Esophagus squamous epithelium (tissue), 5 donors: ENCODE results near the gene STX8. TPM values are rescaled to one million over a fixed set of nuclear protein-coding genes. Genes with fewer than 3 reads are reported as not detected.

Experiments
- DNase-seq: peaks from one replicate; lab custom pipeline; 2025; lab: John Stamatoyannopoulos, UW
- H3K27ac ChIP-seq, 4 donors: fragments of 200-600 bp; sonication (generic); one replicate each; pipeline ENCODE4 v1.5.1; 2016 to 2019; ENCODE audit warnings: mild to moderate bottlenecking in 1 of 4
- H3K27me3 ChIP-seq, 4 donors: fragments of 200-600 bp; sonication (generic); 1 replicate in 3 of 4; 2 replicates in 1 of 4; pipeline versions ENCODE4 v1.5.1 to v1.6.0; 2017 to 2021; ENCODE audit warnings: antibody characterized with exemption in 1 of 4
- H3K36me3 ChIP-seq, 3 donors: fragments of 200-600 bp; sonication (generic); one replicate each; pipeline ENCODE4 v1.5.1; 2016 to 2019
- H3K4me1 ChIP-seq, 3 donors: fragments of 200-600 bp; sonication (generic); one replicate each; pipeline ENCODE4 v1.5.1; 2017 to 2019
- H3K4me3 ChIP-seq, 4 donors: fragments of 200-600 bp; sonication (generic); 1 replicate in 3 of 4; 2 replicates in 1 of 4; pipeline ENCODE4 v1.5.1; 2016 to 2019; ENCODE audit warnings: mild to moderate bottlenecking in 2 of 4, moderate library complexity in 1 of 4
- H3K9me3 ChIP-seq, 3 donors: fragments of 200-600 bp; sonication (generic); one replicate each; pipeline ENCODE4 v1.5.1; 2016 to 2019
- POLR2A ChIP-seq, 4 donors: fragments of 450-650 bp; IDR thresholded peaks; one replicate each; pipeline ENCODE4 v1.6.1; 2017; ENCODE audit warnings: antibody characterized with exemption in 4 of 4, mild to moderate bottlenecking in 4 of 4, moderate library complexity in 3 of 4
- WGBS, 2 donors: methylation state at CpG; one replicate each; pipeline ENCODE4 v1.1.5; 2018; 5-methylcytosine and 5-hydroxymethylcytosine counted together
- intact Hi-C: fragments of 100-400 bp; cut with DNase I; formaldehyde crosslinking; loops from one replicate; pipeline ENCODE4 v1.15.0; 2022
- total RNA-seq, 4 donors: library from RNA; depleted of rRNA; stranded (reverse); fragments of >200 nt; gene quantifications; one replicate each; pipeline ENCODE4 v1.1.0, GENCODE V29; 2016
- TF ChIP-seq, protein P1 (sequence below), 6 experiments: fragments of 450-650 bp in 4 of 6; fragments of 200-600 bp in 2 of 6; sonication (generic) in 2 of 6; IDR thresholded peaks; one replicate each; pipeline ENCODE4 v1.5.1; 2016 to 2019; ENCODE audit warnings: antibody characterized with exemption in 6 of 6, mild to moderate bottlenecking in 4 of 6, moderate library complexity in 4 of 6
- donor health status: DM: yes; HTN: yes; CAD: no.

Gene STX8
- total RNA-seq, 4 donors from 2014 or later, result 31.8 to 66.4 (median 46.5) TPM

DNA sequence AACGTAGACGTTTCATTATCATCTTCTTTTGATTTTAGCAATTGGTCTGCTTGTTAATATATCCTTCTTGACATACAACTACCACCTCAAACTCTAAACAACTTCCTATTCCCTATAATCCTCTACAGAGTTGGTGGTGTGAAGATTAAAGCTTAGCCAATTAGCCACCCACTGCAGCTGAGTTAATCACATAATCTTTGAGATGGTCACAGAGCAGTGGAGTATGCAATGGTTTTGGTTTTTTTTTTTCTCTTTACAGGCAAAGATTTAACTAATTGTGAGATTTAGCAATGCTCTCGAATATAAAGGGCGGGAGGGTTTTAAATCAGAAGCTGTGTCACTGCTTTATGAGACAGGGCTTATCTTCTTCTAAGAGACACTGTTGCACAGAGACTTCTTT lies 37.0 kb downstream of the STX8 start:
- peaks cover 0 to 11% (median 0%) of the 10 kb centered on the region in 3 donors for H3K36me3 ChIP-seq
- peaks cover 0 to 7% (median 0%) of the 10 kb centered on the region in 3 donors for H3K4me1 ChIP-seq
- 84 to 93% methylated on average over 4 of the region's 4 CpGs for WGBS, 2 donors
- intact Hi-C loops, result no loop called here
- no peaks in the 10 kb centered on the region for H3K27me3 ChIP-seq
- DNase-seq, result no peak
- TF ChIP-seq POLR2A (IDR thresholded peaks at IDR 0.05), result no peak
- TF ChIP-seq, protein P1, sequence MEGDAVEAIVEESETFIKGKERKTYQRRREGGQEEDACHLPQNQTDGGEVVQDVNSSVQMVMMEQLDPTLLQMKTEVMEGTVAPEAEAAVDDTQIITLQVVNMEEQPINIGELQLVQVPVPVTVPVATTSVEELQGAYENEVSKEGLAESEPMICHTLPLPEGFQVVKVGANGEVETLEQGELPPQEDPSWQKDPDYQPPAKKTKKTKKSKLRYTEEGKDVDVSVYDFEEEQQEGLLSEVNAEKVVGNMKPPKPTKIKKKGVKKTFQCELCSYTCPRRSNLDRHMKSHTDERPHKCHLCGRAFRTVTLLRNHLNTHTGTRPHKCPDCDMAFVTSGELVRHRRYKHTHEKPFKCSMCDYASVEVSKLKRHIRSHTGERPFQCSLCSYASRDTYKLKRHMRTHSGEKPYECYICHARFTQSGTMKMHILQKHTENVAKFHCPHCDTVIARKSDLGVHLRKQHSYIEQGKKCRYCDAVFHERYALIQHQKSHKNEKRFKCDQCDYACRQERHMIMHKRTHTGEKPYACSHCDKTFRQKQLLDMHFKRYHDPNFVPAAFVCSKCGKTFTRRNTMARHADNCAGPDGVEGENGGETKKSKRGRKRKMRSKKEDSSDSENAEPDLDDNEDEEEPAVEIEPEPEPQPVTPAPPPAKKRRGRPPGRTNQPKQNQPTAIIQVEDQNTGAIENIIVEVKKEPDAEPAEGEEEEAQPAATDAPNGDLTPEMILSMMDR (IDR thresholded peaks at IDR 0.05), result no peak
- H3K4me3 ChIP-seq, result no peak overlapping the region
- no peaks in the 10 kb centered on the region for H3K9me3 ChIP-seq
- H3K27ac ChIP-seq, result no peak overlapping the region

DNA sequence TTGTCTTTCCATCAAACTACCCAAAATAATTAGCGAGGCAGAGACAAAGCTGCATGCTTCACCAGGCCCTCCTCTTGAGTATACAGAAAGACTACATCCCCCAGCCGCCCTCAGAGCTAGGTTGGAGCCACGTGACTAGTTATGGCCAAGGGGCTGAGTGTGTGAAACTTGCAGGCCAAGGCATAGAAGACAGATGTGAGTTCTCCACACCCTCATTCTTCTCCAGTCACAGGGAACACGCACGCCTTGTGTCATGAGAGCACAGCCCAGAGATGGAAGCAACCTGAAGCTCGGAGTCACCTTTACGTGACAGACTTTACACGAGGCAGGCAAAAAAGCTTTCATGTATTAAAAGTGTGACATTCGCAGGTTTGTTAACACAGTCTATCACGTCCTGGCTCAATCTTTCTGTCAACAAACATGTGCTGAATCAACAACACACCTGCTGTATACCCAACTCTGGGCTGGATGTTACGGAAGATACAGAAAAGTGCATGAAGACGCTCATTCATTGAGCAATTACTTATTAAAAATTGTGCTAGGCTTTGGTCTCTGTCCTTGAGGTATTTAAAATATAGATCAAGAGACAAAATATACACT lies 38.3 kb downstream of the STX8 start:
- Histone ChIP-seq H3K4me1 (peaks cover 0 to 13% (median 0%) of the 10 kb centered on the region in 3 donors), H3K9me3 (no peaks in the 10 kb centered on the region), H3K4me3 (no peak overlapping the region), H3K36me3 (peaks cover 0 to 11% (median 0%) of the 10 kb centered on the region in 3 donors), H3K27me3 (no peaks in the 10 kb centered on the region), H3K27ac (no peak overlapping the region)
- DNase-seq, result no peak
- intact Hi-C loops, result no loop called here
- WGBS, 2 donors, result 93 to 94% methylated on average over 10 to 11 of the region's 12 CpGs
- TF ChIP-seq POLR2A (IDR thresholded peaks at IDR 0.05), result no peak
- TF ChIP-seq, protein P1 (IDR thresholded peaks at IDR 0.05), result no peak

DNA sequence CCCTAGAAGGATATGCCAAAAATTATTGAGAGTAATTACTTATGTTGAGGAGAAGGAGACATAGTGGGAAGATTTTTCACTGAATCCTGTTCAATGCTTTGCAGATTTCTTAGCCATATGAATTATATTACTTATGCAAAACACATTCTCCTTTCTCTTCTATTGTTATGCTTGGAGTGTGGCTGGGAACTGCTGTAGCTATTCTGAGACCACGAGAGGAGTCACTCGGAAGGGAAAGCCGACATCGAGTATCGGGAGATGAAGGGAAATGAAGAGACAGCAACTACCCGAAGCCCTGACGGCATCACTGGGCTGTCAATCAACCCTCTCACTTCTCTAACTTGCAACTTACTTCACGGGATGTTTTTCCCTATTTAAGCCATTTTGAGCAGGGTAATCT lies 39.6 kb downstream of the STX8 start:
- Histone ChIP-seq H3K9me3 (no peaks in the 10 kb centered on the region), H3K36me3 (peaks cover 0 to 11% (median 0%) of the 10 kb centered on the region in 3 donors), H3K4me1 (peaks cover 0 to 13% (median 0%) of the 10 kb centered on the region in 3 donors), H3K27me3 (no peaks in the 10 kb centered on the region), H3K27ac (no peak overlapping the region), H3K4me3 (no peak overlapping the region)
- 83 to 92% methylated on average over 8 of the region's 8 CpGs for WGBS, 2 donors
- DNase-seq, result no peak
- TF ChIP-seq, protein P1 (IDR thresholded peaks at IDR 0.05), result no peak
- TF ChIP-seq POLR2A (IDR thresholded peaks at IDR 0.05), result no peak
- intact Hi-C loops, result no loop called here

DNA sequence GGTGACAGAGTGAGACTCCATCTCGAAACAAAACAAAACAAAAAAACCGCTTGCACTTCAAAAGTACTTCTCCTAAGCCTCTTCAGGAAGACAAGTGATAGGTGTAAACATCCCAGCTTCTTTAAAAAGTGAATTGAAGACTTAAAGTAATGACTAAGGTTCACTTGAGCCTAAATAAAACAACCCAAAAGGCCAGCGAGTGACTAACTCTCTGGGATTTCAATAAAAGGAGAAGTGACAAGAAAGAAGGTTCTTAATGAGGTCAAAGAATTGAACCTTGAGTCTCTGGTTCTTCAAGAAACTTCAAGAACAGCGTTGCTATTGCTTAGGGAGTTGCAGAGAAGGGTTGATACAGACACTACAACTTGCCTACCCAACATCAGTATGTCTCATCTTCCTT lies 42.2 kb downstream of the STX8 start:
- intact Hi-C loops, result no loop called here
- H3K27me3 ChIP-seq, result no peaks in the 10 kb centered on the region
- DNase-seq, result no peak
- TF ChIP-seq, protein P1 (IDR thresholded peaks at IDR 0.05), result no peak
- TF ChIP-seq POLR2A (IDR thresholded peaks at IDR 0.05), result no peak
- WGBS, 2 donors, result 82 to 84% methylated on average over 4 of the region's 4 CpGs
- no peak overlapping the region for H3K27ac ChIP-seq
- H3K36me3 ChIP-seq, result no peaks in the 10 kb centered on the region
- no peaks in the 10 kb centered on the region for H3K9me3 ChIP-seq
- H3K4me1 ChIP-seq, result peaks cover 0 to 13% (median 0%) of the 10 kb centered on the region in 3 donors
- H3K4me3 ChIP-seq, result no peak overlapping the region

DNA sequence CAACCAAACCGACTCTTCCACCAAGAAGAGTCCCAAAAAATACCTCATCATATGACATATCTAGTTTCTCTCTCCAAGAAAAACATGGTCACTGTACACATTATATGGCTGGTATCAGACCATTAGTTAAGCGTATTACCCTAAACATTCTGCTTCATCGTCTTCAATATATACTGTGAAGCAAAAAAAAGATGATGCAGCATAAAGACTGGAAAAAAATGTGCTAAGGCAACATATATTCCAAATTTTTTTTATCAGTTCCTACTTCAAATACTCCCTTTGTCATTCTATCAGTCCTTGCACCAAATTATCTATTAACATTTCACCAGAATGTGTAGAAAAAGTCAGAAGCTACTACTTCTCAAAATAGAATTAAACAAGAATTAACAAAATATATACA lies 42.9 kb downstream of the STX8 start:
- H3K27ac ChIP-seq, result no peak overlapping the region
- DNase-seq, result no peak

More for the DNA sequence above, 42.9 kb downstream of the STX8 start:
- Histone ChIP-seq H3K9me3 (no peaks in the 10 kb centered on the region), H3K4me3 (no peak overlapping the region), H3K27me3 (no peaks in the 10 kb centered on the region), H3K4me1 (peaks cover 0 to 13% (median 0%) of the 10 kb centered on the region in 3 donors), H3K36me3 (no peaks in the 10 kb centered on the region)
- TF ChIP-seq, protein P1 (IDR thresholded peaks at IDR 0.05), result no peak
- TF ChIP-seq POLR2A (IDR thresholded peaks at IDR 0.05), result no peak
- intact Hi-C loops, result no loop called here
- WGBS, 2 donors, result 89 to 95% methylated on average over 3 of the region's 3 CpGs
